Lower lobe of right lung (tissue), 2 donors: Measurements from ENCODE around the gene CNPY3. TPM values are rescaled to one million over a fixed set of nuclear protein-coding genes. Genes with fewer than 3 reads are reported as not detected.
"Not testable (repeated sequence)": the region's sequence is repeated elsewhere in the genome, so short reads cannot be mapped to it uniquely, and the experiment has no call there.

ENCODE experiments used
- ATAC-seq, 2 donors: fragments of 200-7000 bp; cut with Tn5 transposase; one replicate each; pipeline ENCODE4 v1.9.1; 2020 to 2022; ENCODE audit warnings: mild to moderate bottlenecking in 2 of 2, moderate library complexity in 2 of 2
- DNase-seq: peaks from one replicate; pipeline ENCODE4 v3.0.0-alpha.2; 2020
- H3K27ac ChIP-seq: fragments of 200-600 bp; one replicate; pipeline ENCODE4 v1.8.0; 2022
- H3K27me3 ChIP-seq: fragments of 200-600 bp; one replicate; pipeline ENCODE4 v1.8.0; 2022; ENCODE audit warnings: low read depth
- H3K36me3 ChIP-seq: fragments of 200-600 bp; one replicate; pipeline ENCODE4 v1.8.0; 2022; ENCODE audit warnings: mild to moderate bottlenecking
- H3K4me1 ChIP-seq: fragments of 200-600 bp; one replicate; pipeline ENCODE4 v1.8.0; 2022
- H3K4me3 ChIP-seq: fragments of 200-600 bp; one replicate; pipeline ENCODE4 v1.8.0; 2022; ENCODE audit warnings: mild to moderate bottlenecking
- H3K9me3 ChIP-seq: fragments of 200-600 bp; one replicate; pipeline ENCODE4 v1.8.0; 2022
- CTCF ChIP-seq: fragments of 200-600 bp; IDR thresholded peaks from one replicate; pipeline ENCODE4 v1.8.0; 2022; ENCODE audit warnings: antibody characterized with exemption, mild to moderate bottlenecking
- intact Hi-C: fragments of 100-400 bp; cut with DNase I; formaldehyde crosslinking; loops from one replicate; pipeline ENCODE4 v1.11.0; 2022
- total RNA-seq: library from RNA; stranded (reverse); fragmentation: NEBNext Ultra II Directional; extraction: Animal tissue kit (Norgen Biotek cat#: 25700); gene quantifications from one replicate; pipeline ENCODE4 v1.2.1, GENCODE V29; 2021
- donor health status: DM: no; HTN: yes; CAD: no; lungs with severe emphysema.

The CNPY3 gene
- total RNA-seq, 1 donor from 2014 or later, result 84.0 TPM

GRCh38 chr6:42952389-42952788 lies 23.1 kb downstream of the CNPY3 start:
- Histone ChIP-seq H3K4me3 (no peak overlapping the region), H3K9me3 (no peaks in the 10 kb centered on the region), H3K27ac (no peak overlapping the region), H3K4me1 (no peaks in the 10 kb centered on the region), H3K36me3 (no peaks in the 10 kb centered on the region), H3K27me3 (no peaks in the 10 kb centered on the region)
- ATAC-seq (no peak), DNase-seq (no peak)
- intact Hi-C loops, result no loop called here
- no peak for TF ChIP-seq CTCF

- ATAC-seq, H3K27ac ChIP-seq, H3K4me1 ChIP-seq, intact Hi-C loops, H3K9me3 ChIP-seq, H3K4me3 ChIP-seq, H3K36me3 ChIP-seq, DNase-seq, H3K27me3 ChIP-seq: not testable (repeated sequence)
Measured at GRCh38 chr6:42954405-42954804, 25.1 kb downstream of the CNPY3 start.

- ATAC-seq, result no peak
Measured at GRCh38 chr6:42958125-42958524, 28.8 kb downstream of the CNPY3 start.

GRCh38 chr6:42959917-42960242 lies 30.6 kb downstream of the CNPY3 start:
- peak overlapping the region; percentile 62 for H3K4me3 ChIP-seq
- H3K36me3 ChIP-seq, result peaks cover 21% of the 10 kb centered on the region
- H3K27me3 ChIP-seq, result no peaks in the 10 kb centered on the region
- DNase-seq (no peak), ATAC-seq (no peak)
- intact Hi-C loops, result no loop called here
- no peaks in the 10 kb centered on the region for H3K9me3 ChIP-seq
- peak overlapping the region; percentile 64 for H3K27ac ChIP-seq
- H3K4me1 ChIP-seq, result peaks cover 19% of the 10 kb centered on the region
- no peak for TF ChIP-seq CTCF

More at GRCh38 chr6:42958125-42958524, 28.8 kb downstream of the CNPY3 start:
- no peaks in the 10 kb centered on the region for H3K27me3 ChIP-seq
- H3K4me1 ChIP-seq, result peaks cover 19% of the 10 kb centered on the region
- intact Hi-C loops, result no loop called here
- no peaks in the 10 kb centered on the region for H3K9me3 ChIP-seq
- H3K36me3 ChIP-seq, result peaks cover 4% of the 10 kb centered on the region
- no peak overlapping the region for H3K4me3 ChIP-seq
- no peak for TF ChIP-seq CTCF
- DNase-seq, result no peak
- H3K27ac ChIP-seq, result no peak overlapping the region

- peak; percentile 88 for DNase-seq
- H3K27me3 ChIP-seq, result no peaks in the 10 kb centered on the region
- peak within 1 kb of the TSS; percentile 62 for H3K4me3 ChIP-seq
- peak; percentile 95 to 98 for ATAC-seq
- H3K4me1 ChIP-seq, result peaks cover 19% of the 10 kb centered on the region
- no peak for TF ChIP-seq CTCF
- intact Hi-C loops, result no loop called here
- peak within 1 kb of the TSS; percentile 64 for H3K27ac ChIP-seq
- no peaks in the 10 kb centered on the region for H3K9me3 ChIP-seq
- peaks cover 27% of the 10 kb centered on the region for H3K36me3 ChIP-seq
Measured at GRCh38 chr6:42960243-42961019, 31.2 kb downstream of the CNPY3 start, which contains the start of gene GNMT. Gene GNMT (plus strand): TSS chr6:42960754. CDS start chr6:42960768, 14 bp downstream.

- no peaks in the 10 kb centered on the region for H3K27me3 ChIP-seq
- H3K4me3 ChIP-seq, result peak overlapping the region; percentile 62
- intact Hi-C loops, result no loop called here
- DNase-seq (no peak), ATAC-seq (peak in 1 of 2 donors; percentile 4)
- H3K36me3 ChIP-seq, result peaks cover 33% of the 10 kb centered on the region
- TF ChIP-seq CTCF, result no peak
- H3K27ac ChIP-seq, result peak overlapping the region; percentile 64
- no peaks in the 10 kb centered on the region for H3K9me3 ChIP-seq
- peaks cover 19% of the 10 kb centered on the region for H3K4me1 ChIP-seq
Measured at GRCh38 chr6:42961020-42961470, 31.8 kb downstream of the CNPY3 start.
